Endothelial cell of umbilical vein (primary cell): Measurements from ENCODE around the gene USP36. TPM values are rescaled to one million over a fixed set of nuclear protein-coding genes. Genes with fewer than 3 reads are reported as not detected.

Experiments
- BruUV-seq: library from RNA; stranded (reverse); fragments of 400-500 nt; replicated peaks from 2 replicates; lab custom pipeline; 2021; lab: Mats Ljungman, UMichigan
- CTCF ChIA-PET: fragments of 300-600, 350-600 bp; sonication (Branson Sonifier 250); formaldehyde crosslinking; loops from one replicate; lab custom pipeline; 2021; ENCODE audit warnings: antibody characterized with exemption, inconsistent platforms; lab: Charles Lee
- POLR2A ChIA-PET: fragments of 300-600, 350-600 bp; sonication (Branson Sonifier 250); formaldehyde crosslinking; loops from one replicate; lab custom pipeline; 2021; ENCODE audit warnings: antibody characterized with exemption, inconsistent platforms; lab: Charles Lee
- DNase-seq: peaks from one replicate; pipeline ENCODE4 v3.0.0-alpha.2; 2011; ENCODE audit warnings: low read depth, low spot score
- FAIRE-seq: peaks from 2 replicates; lab custom pipeline; 2011; peaks lifted over from hg19 to GRCh38; lab: Jason Lieb, UNC
- H2AFZ ChIP-seq: 2 replicates; pipeline ENCODE4 v1.6.0; 2012; ENCODE audit warnings: low read depth, low read length, control low read depth, inconsistent platforms
- H3K27ac ChIP-seq: 2 replicates; pipeline ENCODE4 v1.5.1; 2011; ENCODE audit warnings: low read depth, mild to moderate bottlenecking, control low read depth, low read length, moderate library complexity; ENCODE audit not compliant: insufficient read depth
- H3K27me3 ChIP-seq, 2 experiments: 2 replicates each; pipeline versions ENCODE4 v1.6.0 to v1.6.1; 2011; ENCODE audit warnings: low read length in 2 of 2, mixed read lengths in 1 of 2; ENCODE audit not compliant: control insufficient read depth in 2 of 2, insufficient read depth in 2 of 2
- H3K36me3 ChIP-seq, 2 experiments: 2 replicates in 1 of 2; 3 replicates in 1 of 2; pipeline ENCODE4 v1.5.1; 2011; ENCODE audit warnings: low read length in 2 of 2, mild to moderate bottlenecking in 1 of 2, moderate library complexity in 1 of 2; ENCODE audit not compliant: control insufficient read depth in 2 of 2, insufficient read depth in 2 of 2; ENCODE audit errors: extremely low read depth in 1 of 2
- H3K4me1 ChIP-seq: 3 replicates; pipeline ENCODE4 v1.5.1; 2011; ENCODE audit warnings: mild to moderate bottlenecking, low read length; ENCODE audit not compliant: control insufficient read depth, insufficient read depth; ENCODE audit errors: extremely low read depth
- H3K4me2 ChIP-seq: 2 replicates; pipeline ENCODE4 v1.6.1; 2011; ENCODE audit warnings: low read length, control low read depth, mixed read lengths; ENCODE audit not compliant: insufficient read depth
- H3K4me3 ChIP-seq, 3 experiments: fragments of 200-600 bp in 1 of 3; sonication (generic), shearing (Covaris generic) in 1 of 3; replicated peaks in 1 of 3; 2 replicates each; pipeline ENCODE4 v1.5.1; 2011 to 2016; ENCODE audit warnings: control low read depth in 3 of 3, low read length in 3 of 3, mild to moderate bottlenecking in 2 of 3, inconsistent platforms in 1 of 3, low read depth in 1 of 3, moderate library complexity in 1 of 3; ENCODE audit not compliant: insufficient read depth in 1 of 3
- H3K79me2 ChIP-seq: 2 replicates; pipeline ENCODE4 v1.6.0; 2012; ENCODE audit warnings: low read length, inconsistent platforms; ENCODE audit not compliant: control insufficient read depth, insufficient read depth
- H3K9ac ChIP-seq: replicated peaks from 2 replicates; pipeline ENCODE3; 2011; ENCODE audit warnings: low read length, control low read depth; ENCODE audit not compliant: insufficient read depth; ENCODE audit errors: extremely low read depth
- H3K9me1 ChIP-seq: replicated peaks from 3 replicates; pipeline ENCODE4 v1.6.0; 2011; ENCODE audit warnings: mild to moderate bottlenecking, low read length; ENCODE audit not compliant: control insufficient read depth, insufficient read depth; ENCODE audit errors: extremely low read depth
- H3K9me3 ChIP-seq: replicated peaks from 2 replicates; pipeline ENCODE4 v1.5.1; 2012; ENCODE audit warnings: low read length, inconsistent platforms; ENCODE audit not compliant: control insufficient read depth, insufficient read depth
- H4K20me1 ChIP-seq: replicated peaks from 2 replicates; pipeline ENCODE3; 2011; ENCODE audit warnings: mild to moderate bottlenecking, low read length; ENCODE audit not compliant: control insufficient read depth, insufficient read depth; ENCODE audit errors: extremely low read depth
- CTCF ChIP-seq, 2 donors: IDR thresholded peaks; 1 replicate in 1 of 2; 2 replicates in 1 of 2; pipeline ENCODE4 v1.5.1; 2011; ENCODE audit warnings: low read length in 2 of 2, mild to moderate bottlenecking in 2 of 2, moderate library complexity in 2 of 2, control low read depth in 1 of 2, inconsistent platforms in 1 of 2, low read depth in 1 of 2; ENCODE audit not compliant: insufficient read depth in 1 of 2; ENCODE audit errors: extremely low read depth in 1 of 2
- EZH2 ChIP-seq: IDR thresholded peaks from 2 replicates; pipeline ENCODE4 v1.6.1; 2012; ENCODE audit warnings: borderline replicate concordance, low read depth, mild to moderate bottlenecking, moderate library complexity, low read length, inconsistent platforms; ENCODE audit not compliant: severe bottlenecking
- FOS ChIP-seq: IDR thresholded peaks from 2 replicates; pipeline ENCODE4 v1.6.1; 2011; ENCODE audit warnings: mild to moderate bottlenecking, low read length, moderate library complexity, borderline replicate concordance; ENCODE audit not compliant: insufficient read depth
- GATA2 ChIP-seq: IDR thresholded peaks from 2 replicates; pipeline ENCODE4 v1.7.0; 2011; ENCODE audit warnings: low read depth, mild to moderate bottlenecking, moderate library complexity, mixed read lengths, low read length; ENCODE audit not compliant: insufficient read length, insufficient read depth
- JUN ChIP-seq: IDR thresholded peaks from 2 replicates; pipeline ENCODE4 v1.6.1; 2011; ENCODE audit warnings: borderline replicate concordance, low read depth; ENCODE audit not compliant: insufficient read length, insufficient read depth
- MAX ChIP-seq: IDR thresholded peaks from 2 replicates; pipeline ENCODE4 v1.6.1; 2011; ENCODE audit not compliant: insufficient read depth, insufficient read length
- MYC ChIP-seq: IDR thresholded peaks from one replicate; pipeline ENCODE4 v1.6.1; 2011; ENCODE audit warnings: mild to moderate bottlenecking, low read depth, low read length
- POLR2A ChIP-seq: IDR thresholded peaks from 2 replicates; pipeline ENCODE4 v1.6.1; 2012; ENCODE audit warnings: low read depth, mild to moderate bottlenecking, control low read depth, low read length
- POLR2AphosphoS5 ChIP-seq: IDR thresholded peaks from 2 replicates; pipeline ENCODE4 v1.6.1; 2012; ENCODE audit warnings: low read depth, mild to moderate bottlenecking, control low read depth, low read length, moderate library complexity; ENCODE audit not compliant: insufficient read depth
- dilution Hi-C: fragments of 300-500 bp; cut with MboI; formaldehyde crosslinking; loops from one replicate; pipeline ENCODE4 v1.15.0; 2019; ENCODE audit warnings: low sequenced_read_pairs; ENCODE audit not compliant: extremely low pct_ligation_motif_present
- intact Hi-C: fragments of 100-400 bp; cut with micrococcal nuclease; formaldehyde crosslinking; loops from one replicate; pipeline ENCODE4 v1.10.0; 2022
- polyA plus RNA-seq, 4 experiments: library from polyadenylated mRNA; depleted of rRNA in 3 of 4; stranded (reverse) in 3 of 4; unstranded in 1 of 4; fragments of >200 nt; gene quantifications; 2 replicates each; pipeline versions ENCODE4 v1.2.1 to v1.2.3, GENCODE V29; 2011 to 2012; ENCODE audit warnings: missing spikeins in 1 of 4
- total RNA-seq: library from RNA; stranded (reverse); gene quantifications from 2 replicates; pipeline ENCODE4 v1.2.3, GENCODE V29; 2021

USP36 gene
- total and polyA plus RNA-seq, 2 donors (not counting 3 experiments of a cell fraction or from before 2014, with no cell fraction given): 29.8 to 46.6 TPM

- POLR2A ChIA-PET: no interaction called here
- Histone ChIP-seq H3K4me2 (no peak overlapping the region), H2AFZ (no peak overlapping the region), H3K27me3 (no peaks in the 10 kb centered on the region), H3K9ac (no peak overlapping the region), H4K20me1 (no peaks in the 10 kb centered on the region), H3K27ac (no peak overlapping the region), H3K4me3 (no peak overlapping the region), H3K36me3 (no peaks in the 10 kb centered on the region), H3K4me1 (peaks cover 4% of the 10 kb centered on the region), H3K79me2 (peaks cover 16% of the 10 kb centered on the region), H3K9me3 (no peaks in the 10 kb centered on the region), H3K9me1 (no peaks in the 10 kb centered on the region)
- no TSS peak for BruUV-seq
- dilution Hi-C loops: no loop called here
- CTCF ChIA-PET: interaction anchor here (0.7 kb wide), 1 partner anchor 18 kb away, joined by 3 read pairs; no protein-coding TSS in a partner anchor
- FAIRE-seq (no peak), DNase-seq (no peak)
- TF ChIP-seq POLR2A: no peak
- TF ChIP-seq MYC: no peak
- TF ChIP-seq POLR2AphosphoS5: no peak
- no peak for TF ChIP-seq CTCF (IDR thresholded peaks at IDR 0.05; ENCODE audit: extremely low read depth in 1 of 2, insufficient read depth in 1 of 2, low read depth in 1 of 2, low read length in 2 of 2)
- no peak for TF ChIP-seq JUN
- no peak for TF ChIP-seq EZH2
- TF ChIP-seq GATA2: no peak
- no peak for TF ChIP-seq FOS
- TF ChIP-seq MAX: no peak
- intact Hi-C loops: no loop called here
Observed at GRCh38 chr17:78784352-78784751, 56.3 kb downstream of the USP36 start.
